Activated CD4-positive, alpha-beta T cell treated with anti-CD3 and anti-CD28 coated beads, Interleukin-2, amount 50 U/mL, for 1 hour (primary cell): ENCODE results near the gene MIPOL1.

Experiments used
- DNase-seq: peaks from one replicate; pipeline ENCODE4 v3.0.0-alpha.2; 2020

MIPOL1 gene

DNA sequence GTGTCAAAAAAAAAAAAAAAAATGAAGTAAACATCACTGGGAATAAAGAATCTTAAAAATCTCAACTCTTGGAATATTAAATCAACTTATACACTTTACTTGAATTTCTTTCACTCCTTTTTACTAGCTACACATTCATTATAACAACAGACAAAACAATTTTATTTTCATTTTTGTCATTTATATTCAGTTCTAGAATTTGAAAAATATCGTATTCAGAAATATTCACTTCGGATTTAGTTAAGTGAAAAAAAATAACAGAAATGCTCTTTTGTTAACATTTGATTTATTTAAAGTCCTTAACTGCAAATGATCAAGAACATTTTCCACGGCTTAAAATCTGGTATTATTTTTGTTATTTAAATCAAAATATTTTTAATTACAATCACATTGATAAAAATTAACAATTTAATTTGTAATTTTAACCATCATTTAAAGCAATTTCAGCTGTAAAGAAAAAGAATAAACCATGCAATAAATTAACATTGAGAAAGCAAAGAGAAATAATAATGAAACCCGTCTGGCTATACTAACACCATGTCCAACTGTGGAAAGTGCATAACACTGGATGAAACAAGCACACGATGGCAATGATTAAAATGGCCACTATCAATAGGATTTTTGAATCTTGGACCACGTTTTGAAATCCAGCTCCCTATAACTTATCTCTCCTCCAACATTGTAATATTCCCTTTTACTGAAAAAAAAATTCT, 392.1 kb downstream of the MIPOL1 start:
- no peak for DNase-seq

DNA sequence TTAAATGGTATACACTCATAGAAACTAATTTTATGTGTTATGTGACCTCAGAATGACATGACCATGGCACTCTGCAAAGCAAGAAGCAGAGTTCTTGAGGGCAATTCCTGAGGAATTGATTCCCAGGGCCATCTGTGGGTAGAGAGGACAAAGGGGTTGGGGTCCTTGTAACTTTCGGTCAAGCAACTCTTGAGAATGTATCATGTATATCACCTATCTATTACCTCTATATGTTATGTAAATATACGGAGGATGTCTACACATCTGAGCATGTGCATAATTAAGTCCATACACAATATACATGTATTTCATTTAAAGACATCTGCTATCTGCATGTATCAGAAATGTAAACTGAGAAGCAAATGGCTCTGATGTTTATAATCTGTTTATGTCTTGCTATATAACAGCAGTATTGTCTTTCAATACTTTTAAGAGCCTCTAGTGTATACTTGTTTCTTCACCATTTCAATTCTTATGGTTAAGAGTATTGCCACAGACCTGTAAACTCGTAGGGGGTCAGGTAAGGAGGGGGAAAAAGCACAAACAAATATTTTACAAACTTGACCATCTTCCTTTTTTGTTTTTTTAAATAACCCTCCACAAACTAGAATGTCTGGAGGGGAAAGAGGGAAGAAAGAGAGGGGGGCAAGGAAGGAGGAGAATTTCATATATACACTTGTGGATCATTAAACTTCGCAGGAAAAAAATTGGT, 392.8 kb downstream of the MIPOL1 start:
- no peak for DNase-seq

DNA sequence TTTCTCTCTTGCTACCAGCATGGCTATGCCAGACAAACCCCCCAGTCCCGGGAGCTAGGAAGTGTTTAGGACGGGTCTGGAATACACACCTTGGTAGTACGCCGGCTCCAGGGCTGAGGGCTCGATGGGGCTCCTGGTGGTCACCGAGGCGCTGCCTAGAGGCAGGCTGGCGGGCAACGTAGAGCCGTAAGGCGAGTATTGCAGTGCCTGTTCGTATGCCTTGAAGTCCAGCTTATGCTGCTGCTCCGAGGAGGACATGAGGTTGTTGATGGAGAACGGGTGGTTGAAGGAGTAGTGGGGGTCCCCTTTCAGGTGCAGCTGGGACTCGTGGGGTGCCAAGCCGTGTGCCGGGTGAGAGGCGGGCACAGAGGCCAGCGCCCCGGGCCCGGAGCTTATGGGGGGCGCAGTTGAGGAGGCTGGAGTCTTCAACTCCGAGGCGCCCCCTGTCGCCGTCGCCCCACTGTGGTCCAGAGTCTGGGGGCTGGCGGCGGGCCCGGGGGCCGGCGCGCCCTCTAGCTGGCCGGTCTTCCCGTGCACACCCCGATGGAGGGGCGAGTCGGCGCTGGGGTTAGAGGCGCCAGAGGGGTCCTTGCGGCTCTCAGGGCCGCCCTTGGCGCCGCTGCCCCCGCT, 393.7 kb downstream of the MIPOL1 start:
- DNase-seq = no peak

DNA sequence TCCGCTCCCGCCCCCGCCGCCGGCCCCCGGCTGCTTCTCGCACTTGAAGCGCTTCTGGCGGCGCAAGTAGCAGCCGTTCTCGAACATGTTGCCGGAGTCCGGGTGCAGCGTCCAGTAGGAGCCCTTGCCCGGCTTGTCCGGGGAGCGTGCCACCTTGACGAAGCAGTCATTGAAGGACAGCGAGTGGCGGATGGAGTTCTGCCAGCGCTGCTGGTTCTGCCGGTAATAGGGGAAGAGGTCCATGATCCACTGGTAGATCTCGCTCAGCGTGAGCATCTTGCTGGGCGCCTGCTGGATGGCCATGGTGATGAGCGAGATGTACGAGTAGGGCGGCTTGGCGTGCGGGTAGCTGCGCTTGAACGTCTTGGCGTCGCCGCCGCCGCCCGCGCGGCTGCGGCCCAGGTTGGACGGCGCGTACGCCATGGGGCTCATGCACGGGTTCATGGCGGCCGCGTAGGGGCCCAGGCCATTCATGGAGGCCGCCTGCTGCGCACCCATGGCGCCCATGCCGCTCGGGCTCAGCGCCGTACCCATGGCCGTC, 394.3 kb downstream of the MIPOL1 start:
- no peak for DNase-seq

DNA sequence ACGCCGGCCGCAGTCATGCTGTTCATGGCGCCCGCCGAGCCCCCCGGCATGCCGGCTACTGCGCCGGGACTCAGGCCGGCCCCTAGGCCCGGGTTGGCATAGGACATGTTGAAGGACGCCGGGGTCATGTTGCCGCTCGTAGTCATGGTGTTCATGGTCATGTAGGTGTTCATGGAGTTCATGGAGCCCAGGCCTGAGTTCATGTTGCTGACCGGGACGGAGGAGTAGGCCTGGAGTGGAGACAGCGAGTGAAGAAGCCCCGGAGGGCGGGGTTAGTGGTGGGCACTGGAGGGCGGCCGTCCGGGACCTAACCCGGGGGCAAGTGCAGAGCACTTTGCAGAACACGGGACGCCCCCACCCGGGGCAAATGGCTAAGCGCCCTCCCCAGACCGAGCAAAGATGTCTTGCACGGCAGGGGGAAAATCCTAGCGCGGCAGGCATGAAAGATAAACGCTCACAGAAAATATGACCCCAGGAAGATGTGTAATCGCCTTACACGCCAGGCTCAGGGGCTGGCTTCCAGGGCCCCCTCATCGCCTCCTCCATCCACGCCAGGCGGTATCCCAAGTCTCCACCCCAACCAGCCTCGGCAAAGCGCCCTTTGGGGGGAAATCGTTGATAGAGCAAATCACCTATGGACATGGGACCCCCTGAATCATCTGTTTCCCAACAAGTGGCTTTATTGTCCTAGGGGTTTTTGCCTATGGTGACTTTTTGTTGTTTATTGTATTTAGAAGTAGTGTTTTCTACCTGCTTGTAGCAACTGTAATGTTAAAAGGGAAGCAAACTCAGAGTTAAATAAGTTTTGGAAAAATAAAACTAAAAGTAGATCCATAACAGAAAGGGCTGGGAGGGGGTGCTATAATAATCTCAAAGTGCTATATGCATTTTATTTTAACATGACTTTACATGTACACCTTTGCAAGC, 395.0 kb downstream of the MIPOL1 start:
- DNase-seq = no peak

DNA sequence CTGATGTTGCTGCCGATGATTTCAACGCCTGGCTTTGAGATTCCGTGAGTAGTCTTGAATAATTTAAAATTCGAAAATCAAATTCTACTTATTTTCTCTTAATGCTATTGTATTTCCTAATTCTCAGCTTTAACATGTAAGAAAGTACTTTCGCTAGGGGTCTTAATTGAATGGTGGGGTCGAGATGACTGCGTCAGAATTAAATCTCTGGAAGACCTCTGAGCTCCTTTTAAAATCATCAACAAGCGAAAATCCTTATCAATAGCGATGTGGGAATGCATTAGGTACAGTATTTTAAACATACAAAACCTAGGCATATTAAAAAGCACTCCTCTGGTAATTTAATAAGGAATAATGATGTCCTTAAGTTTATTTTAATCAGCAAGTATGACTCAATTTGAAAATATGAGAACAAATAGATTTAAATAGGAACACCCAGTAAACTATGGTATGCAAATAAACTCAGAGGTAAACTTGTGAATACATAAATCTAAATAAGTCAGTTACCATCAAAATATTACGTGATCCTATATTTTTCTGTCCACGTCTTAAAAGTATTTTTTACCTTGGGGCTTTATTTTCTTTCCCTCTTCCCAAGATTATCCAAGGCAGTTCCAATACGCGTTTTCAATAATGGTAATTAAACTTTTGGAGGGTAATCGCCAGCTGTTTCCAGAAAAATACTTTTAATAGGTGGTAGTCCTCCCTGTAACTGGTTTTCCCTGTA, 395.9 kb downstream of the MIPOL1 start:
- no peak for DNase-seq

DNA sequence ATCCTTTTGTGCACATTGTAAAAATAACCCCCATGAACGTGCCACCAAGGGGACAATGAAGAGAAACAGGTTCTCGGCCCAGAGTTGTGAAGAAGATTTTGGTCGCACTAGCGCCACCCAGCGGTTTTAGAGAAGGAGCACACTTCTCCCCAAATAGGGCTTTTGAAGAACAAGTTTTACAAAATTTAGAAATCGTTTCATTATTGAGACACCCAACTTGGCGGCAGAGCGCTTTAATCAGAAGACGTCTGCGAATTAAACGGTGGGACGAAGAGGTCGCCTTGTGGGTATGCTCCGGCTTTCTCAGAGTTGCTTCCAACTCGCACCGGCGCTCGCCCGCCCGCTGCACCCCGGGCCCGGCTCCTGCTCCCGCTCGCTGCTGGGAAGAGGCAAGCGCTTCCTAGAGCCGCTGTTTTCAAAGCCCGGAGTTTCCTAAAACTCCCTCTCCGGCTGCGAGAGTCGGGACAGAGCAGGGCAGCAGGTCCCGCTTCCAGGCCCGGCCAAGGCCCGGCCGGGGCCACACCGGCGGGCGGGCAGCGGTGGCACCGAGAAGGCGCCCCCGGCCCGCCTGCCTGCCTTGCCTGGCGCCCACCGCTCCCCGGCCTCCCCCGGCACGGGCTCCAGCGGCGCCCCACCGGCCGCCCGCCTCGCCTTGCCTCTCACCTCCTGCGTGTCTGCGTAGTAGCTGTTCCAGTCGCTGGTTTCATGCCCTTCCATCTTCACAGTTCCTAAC, 396.7 kb downstream of the MIPOL1 start:
- no peak for DNase-seq

DNA sequence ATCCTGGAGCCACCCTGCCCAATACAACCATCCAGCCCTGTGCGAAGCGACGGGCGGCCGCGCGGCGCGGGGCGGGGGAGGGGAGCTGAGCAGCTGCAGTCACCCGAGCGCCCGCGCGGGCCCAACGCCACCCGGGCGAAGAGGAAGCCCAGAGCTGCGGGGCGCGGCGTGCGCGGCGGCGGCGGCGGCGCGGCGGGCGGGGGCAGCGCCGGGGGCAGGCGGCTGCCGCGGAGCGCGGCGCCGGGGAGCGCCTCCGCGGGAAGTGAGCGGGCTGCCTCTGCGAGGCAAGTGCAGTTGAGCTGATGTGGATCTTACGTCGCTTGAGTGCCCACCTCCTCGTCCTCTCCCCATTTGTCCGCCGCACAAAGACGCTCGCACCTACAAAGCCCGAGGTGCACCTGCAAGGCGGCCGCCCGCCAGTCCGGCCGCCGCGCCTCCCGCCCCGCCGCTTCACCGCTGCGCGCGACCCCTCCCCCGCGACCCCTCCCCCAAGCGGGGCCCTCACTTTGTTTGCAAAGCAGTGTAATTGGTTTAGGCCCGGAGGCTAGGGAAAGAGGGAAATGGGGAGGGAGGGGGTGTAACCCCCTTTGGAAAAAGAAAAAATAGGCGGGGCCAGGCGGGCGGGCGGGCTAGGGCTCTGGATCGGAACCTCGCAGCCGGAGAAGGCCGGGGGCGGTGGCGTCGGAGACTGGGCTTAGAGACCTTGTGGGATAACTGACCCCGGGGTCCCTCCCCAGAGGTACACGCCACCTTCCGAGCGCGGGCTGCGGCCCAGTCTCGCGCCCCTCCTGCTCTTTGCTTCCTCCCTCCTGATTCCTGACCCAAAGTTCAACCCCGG, 397.5 kb downstream of the MIPOL1 start, which contains the start of the genes FOXA1 and TTC6:
FOXA1 (minus strand) TSS at position 279 of the 838 bp plus-strand sequence; CDS start at position 2, 277 bp downstream.
TTC6 (plus strand) TSS at position 659 of the 838 bp plus-strand sequence. CDS start 26,436 bp downstream, outside the sequence.
- no peak for DNase-seq

DNA sequence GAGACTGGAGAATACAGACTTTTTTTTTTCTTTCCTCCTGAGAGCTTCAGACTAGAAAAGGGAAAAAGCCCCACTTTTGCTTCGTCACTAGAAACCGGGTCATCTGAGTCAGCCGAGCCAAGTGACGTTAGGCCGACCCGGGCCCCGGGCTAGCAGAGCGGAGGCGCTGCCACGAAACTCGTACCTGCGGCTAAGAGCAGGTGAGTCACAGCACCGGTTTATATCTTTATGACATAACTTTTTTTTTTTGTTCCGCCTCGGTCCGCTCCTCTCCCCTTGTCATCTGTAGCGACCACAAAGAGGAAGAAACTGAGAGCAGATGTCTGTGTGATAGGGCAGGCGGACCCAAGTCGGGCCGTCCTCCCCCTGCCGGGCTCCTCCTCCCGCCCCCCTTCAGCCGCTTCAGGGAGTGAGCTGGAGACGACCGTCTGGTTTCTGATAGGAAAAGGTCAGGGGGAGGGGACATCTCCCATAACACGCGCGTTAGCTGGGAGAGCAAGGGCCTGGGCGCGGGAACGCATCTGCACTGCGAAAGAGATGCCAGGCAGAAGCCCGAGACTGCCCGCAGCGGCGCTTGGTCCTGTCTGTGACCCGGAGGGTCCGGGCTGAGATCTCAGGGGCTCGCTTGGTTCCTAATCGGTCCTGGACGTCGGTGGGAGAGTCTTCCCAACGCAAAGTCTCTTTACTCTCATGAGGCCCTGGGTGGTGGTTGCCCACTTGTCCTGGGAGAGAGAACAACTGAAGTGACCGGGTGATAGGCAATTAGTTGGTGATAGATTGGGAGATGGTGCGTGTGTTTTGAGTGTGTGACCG, 398.3 kb downstream of the MIPOL1 start:
- peak; percentile 39 for DNase-seq

DNA sequence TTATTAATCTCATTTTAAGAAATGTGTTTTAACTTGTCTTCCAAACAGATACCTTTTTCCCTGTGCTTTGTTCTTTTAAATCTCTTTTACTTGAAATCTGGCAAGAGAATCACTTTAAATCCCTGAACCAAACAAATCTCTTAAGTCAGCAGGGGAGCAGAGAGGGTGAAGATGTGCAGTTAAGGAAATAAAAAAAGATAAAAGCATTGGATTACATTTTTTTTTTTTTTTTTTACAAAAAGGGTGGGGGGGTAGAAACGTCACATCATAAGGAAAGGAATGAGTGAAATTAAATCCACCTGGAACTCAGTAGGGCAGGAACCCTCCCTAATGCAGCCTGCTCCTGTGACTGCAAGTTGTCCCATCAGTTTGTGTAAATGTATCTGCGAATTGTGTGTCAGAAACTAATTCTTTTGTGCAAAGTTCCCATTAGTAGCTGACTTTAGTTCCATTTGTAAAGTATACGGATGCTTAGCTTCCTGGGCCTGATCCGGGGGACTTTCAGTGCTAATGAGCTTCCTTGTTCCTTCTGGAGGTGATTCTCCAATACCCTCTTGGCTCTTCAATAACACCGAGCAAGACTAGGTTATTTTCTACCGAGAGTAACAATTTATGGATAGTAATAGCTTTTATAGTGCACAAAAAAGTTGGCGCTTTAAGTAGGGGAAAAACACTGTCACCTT, 399.2 kb downstream of the MIPOL1 start:
- no peak for DNase-seq

DNA sequence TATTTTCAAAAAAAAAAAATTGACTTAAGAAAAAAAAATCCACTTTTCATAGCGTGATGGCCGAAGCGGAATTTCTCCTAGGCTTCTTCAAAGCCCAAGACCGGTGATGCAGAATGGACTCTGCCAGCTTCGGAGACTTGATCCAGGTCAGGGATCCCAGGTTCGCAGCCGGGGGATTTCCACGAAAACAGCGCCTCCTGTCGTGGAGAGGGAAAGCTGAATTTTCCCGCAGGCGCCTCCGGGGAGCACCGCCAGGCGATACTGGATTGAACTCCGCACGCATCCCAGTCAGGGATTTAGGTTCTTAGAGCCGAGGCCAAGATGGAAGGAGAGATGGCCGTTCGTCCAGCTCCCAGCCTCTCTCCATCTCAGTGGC, 399.8 kb downstream of the MIPOL1 start:
- no peak for DNase-seq

DNA sequence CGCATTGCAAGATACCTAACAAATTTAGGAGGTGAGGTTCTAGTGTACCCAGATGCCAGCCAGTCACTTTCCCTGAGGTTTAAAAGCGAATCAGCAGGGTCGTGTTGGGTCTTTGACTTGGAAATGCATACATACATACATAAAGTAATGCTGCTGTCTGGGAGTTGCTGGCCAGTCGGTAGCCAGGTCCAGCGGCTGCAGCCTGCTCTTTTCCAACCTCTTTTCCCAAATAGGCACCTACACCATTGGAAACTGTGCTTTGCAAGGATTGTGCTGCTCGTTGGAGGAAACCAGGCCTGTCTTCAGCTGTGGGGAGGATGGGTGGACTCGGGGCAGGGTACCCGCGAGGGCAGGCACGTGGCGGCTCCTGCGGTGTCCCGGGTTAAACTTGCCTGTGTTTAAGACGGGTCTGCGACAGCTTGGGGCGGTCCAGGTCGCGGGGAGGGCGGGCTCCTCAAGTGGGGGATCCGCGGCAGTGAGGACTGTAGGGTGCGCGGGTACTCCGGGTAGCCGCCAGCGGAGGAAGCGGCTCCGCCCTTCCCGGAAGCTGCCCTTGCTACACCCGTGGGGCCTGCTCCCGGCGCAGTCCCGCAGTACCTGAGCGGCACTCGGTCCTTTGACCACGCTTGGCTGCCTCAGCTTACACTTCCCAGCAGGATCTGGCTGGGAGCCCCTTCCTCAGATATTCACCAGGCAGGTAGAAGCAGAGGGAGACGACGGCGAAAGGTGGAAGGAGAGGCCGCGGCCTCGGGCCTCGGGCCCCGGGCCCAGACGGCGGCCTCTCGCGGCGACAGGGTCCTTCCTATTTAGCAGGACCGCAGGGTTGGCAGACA, 400.4 kb downstream of the MIPOL1 start:
- no peak for DNase-seq

DNA sequence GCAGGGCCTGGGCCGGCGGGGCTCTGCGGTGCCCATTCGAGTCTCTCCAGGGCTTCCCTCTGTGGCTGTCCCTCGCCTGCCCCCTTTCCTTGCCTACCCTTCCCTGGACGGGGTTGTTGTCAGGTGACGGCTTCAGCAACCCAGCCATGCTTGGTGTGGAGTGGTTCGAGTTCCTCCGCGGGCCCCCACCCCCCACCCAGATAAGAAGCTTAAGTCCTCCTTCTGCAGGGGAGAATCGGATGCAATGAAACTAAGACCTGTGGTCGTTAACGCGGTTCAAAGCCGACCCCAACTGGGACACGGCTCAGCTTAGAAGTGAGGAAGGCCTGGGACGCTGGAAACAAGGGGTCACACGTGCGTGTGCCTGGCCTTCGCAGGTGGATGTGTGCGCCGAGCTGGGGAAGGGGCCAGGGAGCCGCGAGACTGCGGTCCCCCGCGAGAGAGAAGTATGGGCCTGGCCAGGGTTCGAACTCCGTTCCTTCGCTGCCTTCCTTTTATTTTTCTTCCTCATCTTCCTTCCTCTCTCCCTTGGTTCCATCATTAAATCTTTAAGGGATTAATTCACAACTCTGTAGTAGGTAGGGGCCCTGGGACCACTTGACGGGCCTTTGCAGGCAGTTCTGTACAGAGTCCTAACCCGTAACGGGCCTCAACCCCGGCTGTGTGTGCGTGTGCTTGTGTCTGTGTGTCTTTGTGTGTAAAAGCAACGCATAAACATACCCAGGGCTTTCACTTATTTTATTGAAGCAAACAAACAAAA, 401.2 kb downstream of the MIPOL1 start:
- no peak for DNase-seq

DNA sequence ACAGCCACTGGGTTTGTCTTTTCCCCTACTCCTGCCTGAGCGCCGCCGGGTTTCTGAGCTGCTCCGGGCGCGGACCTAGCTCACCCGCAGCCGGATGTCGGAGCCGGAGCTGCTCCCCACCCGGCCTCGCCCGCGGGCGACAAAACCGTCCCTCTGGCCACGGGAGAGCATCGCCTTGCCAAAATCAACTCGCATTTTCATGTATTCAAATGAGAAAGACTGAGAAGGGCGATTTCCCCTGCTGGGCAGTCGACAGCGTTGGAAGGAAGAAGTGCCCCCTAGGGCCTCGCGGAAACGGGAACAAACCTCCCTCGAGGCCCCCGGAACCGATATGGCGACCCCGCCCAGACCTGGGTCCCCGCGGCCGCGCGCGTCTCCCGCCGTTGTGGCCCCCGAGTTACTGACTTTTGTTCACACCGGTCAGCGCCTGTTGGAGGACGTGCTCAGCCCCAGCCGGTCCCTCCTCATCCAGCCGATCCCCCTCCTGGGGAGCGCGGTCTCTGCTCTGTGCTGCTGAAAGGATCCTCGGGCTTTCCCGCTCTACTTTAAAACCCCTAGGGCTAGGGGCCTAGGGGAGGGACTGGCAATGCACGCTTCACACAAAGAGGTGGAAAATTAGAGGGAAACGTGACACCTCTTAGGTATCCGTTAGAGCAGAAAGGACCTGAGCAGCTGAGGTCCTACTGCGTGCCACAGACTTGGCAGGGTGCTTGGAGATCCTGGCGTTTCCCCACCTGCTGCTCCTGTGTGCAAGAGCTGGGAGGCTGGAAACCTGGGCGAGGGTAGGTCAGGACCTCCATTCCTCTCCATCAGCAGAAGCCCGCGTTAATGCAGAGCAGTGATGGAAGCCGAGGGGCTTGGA, 402.0 kb downstream of the MIPOL1 start:
- no peak for DNase-seq

DNA sequence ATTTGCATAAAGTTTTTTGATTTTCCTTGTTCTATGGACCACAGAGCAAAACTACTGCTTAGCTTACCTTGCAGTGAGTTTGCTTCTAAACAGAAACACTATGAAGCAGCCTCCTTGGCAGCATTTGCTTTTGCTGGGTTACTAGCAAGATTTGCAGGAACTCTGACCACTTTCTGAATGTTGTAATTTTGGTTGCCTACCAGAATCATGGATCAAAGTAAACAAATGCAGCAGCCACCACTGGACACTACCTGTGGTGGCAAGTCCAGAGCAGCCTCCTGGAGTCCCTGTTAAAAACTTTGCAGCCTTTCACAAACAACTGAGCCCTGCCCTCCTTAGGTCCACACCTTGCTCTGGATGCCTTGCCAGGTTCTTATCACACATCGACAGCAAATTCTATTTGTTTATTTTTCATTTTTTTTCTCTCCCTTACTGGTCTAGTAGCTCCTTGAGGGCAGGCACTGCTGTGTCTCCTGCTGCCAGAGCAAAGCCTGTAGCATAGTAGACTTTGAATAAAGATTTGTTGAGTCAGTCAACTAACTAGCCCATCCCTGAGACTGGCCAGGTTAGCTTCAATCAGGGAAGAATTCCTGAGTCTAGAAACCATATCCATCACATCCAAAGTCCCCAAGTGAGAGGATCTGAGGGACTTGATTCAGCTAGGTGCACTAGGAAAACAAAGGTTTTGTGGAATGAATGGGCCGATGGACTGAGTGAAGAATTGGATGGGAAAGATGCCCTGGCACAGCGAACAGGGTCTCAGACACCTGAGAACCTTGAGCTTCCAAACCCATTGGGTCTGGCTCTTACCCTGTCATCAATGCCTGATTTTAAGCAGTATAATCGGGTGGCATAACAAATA, 403.4 kb downstream of the MIPOL1 start:
- DNase-seq = no peak
